ENCODE measurements around the gene GNGT2.
A peak's percentile ranks its signal among the peaks of the same experiment; 100 is the strongest.

GNGT2 gene

GRCh38 chr17:49193513-49194296, 16.7 kb downstream of the GNGT2 start (continued):
- peak; percentile 49 for TF ChIP-seq ZNF394 (tag by site-specific recombination; IDR thresholded peaks at IDR 0.05; ENCODE audit: borderline replicate concordance)
- TF ChIP-seq ZNF530 (tag by site-specific recombination; IDR thresholded peaks at IDR 0.05; ENCODE audit: low read depth) = no peak
- TF ChIP-seq ZNF184 (tag by site-specific recombination; IDR thresholded peaks at IDR 0.05) = no peak
- TF ChIP-seq YY1 (tag by site-specific recombination; IDR thresholded peaks at IDR 0.05) = no peak
- no peak for TF ChIP-seq ZNF626 (tag by site-specific recombination; IDR thresholded peaks at IDR 0.05)
- peak; percentile 38; the same call in 1 of the 2 replicates for TF ChIP-seq KLF1 (tag by site-specific recombination; IDR thresholded peaks at IDR 0.05)
- TF ChIP-seq ZNF791 (tag by site-specific recombination; IDR thresholded peaks at IDR 0.05) = no peak

GRCh38 chr17:49191917-49192741, 18.2 kb downstream of the GNGT2 start:
- peaks cover 2% of the 10 kb centered on the region; the same call in 1 of the 2 replicates for H3K4me1 ChIP-seq (ENCODE audit: control insufficient read depth, insufficient read depth, low read length)
- H3K4me3 ChIP-seq (ENCODE audit: low read depth, low read length) = peak overlapping the region; percentile 81
- no peaks in the 10 kb centered on the region for H3K36me3 ChIP-seq (ENCODE audit: control insufficient read depth in 2 of 2, insufficient read depth in 1 of 2, low read length in 2 of 2)
- H3K9me3 ChIP-seq (ENCODE audit: control insufficient read depth, insufficient read depth, low read depth, low read length) = no peaks in the 10 kb centered on the region
- H3K27ac ChIP-seq (ENCODE audit: extremely low read depth, low read depth, low read length) = peak overlapping the region; percentile 97
- CTCF ChIA-PET = interaction anchor here (0.6 to 4.5 kb wide), 11 partner anchors 12 to 1167 kb away, joined by 3 to 28 read pairs (median 3); no protein-coding TSS in a partner anchor
- POLR2A ChIA-PET = interaction anchor here (0.5 to 1.9 kb wide), 15 partner anchors 12 to 300 kb away, joined by 3 to 8 read pairs (median 4); partner anchors contain the start of genes ATP5MC1, IGF2BP1, PHOSPHO1 and SNF8
- TF ChIP-seq GLI4 (tag by site-specific recombination; IDR thresholded peaks at IDR 0.05) (peak; percentile 76; the same call in 1 of the 2 replicates), GFI1B (tag by site-specific recombination; IDR thresholded peaks at IDR 0.05) (peak; percentile 65; the same call in 1 of the 2 replicates), ZXDB (tag by site-specific recombination; IDR thresholded peaks at IDR 0.05) (peak; percentile 72), ZNF24 (tag by site-specific recombination; IDR thresholded peaks at IDR 0.05) (peak; percentile 84; the same call in 1 of the 2 replicates), PRDM2 (tag by site-specific recombination; IDR thresholded peaks at IDR 0.05; ENCODE audit: borderline replicate concordance) (peak; percentile 81; the same call in 1 of the 2 replicates), ZNF280C (tag by site-specific recombination; IDR thresholded peaks at IDR 0.05) (no peak), ZNF830 (tag by site-specific recombination; IDR thresholded peaks at IDR 0.05; ENCODE audit: low read depth) (no peak), KLF9 (tag by site-specific recombination; IDR thresholded peaks at IDR 0.05; ENCODE audit: low read depth) (no peak; the same call in 1 of the 2 replicates), ZFP69B (tag by site-specific recombination; IDR thresholded peaks at IDR 0.05) (peak; percentile 94), ZNF214 (tag by site-specific recombination; IDR thresholded peaks at IDR 0.05; ENCODE audit: borderline replicate concordance) (no peak), ZBTB44 (tag by site-specific recombination; IDR thresholded peaks at IDR 0.05) (peak; percentile 40; the same call in 1 of the 2 replicates), KLF16 (tag by site-specific recombination; IDR thresholded peaks at IDR 0.05) (peak; percentile 79), ZNF488 (tag by site-specific recombination; IDR thresholded peaks at IDR 0.05) (no peak), ZNF426 (tag by site-specific recombination; IDR thresholded peaks at IDR 0.05) (no peak), ZNF221 (tag by site-specific recombination; IDR thresholded peaks at IDR 0.05; ENCODE audit: borderline replicate concordance) (peak; percentile 60; the same call in 1 of the 2 replicates)

All from HEK293 (cell line).